ENCODE results near the gene IGF1R.

Gene IGF1R

DNA sequence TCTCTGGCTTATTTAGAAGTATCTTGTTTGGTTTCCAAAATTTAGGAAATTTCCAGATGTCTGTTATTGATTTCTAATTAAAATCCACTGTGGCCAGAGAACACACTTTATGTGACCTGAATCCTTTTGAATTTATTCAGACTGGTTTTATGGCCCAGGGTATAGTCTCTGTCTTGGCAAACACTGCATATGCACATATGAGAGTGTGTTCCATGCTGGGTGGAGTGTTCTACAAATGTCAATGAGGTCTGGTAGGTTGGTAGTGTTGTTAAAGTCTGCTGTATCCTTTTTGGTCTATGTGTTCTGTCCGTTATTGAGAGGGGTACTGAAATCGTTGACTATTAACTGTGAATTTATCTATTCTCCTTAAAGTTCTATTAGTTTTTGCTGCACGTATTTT lies 329.1 kb downstream of the IGF1R start:
- TF ChIP-seq, protein P1, sequence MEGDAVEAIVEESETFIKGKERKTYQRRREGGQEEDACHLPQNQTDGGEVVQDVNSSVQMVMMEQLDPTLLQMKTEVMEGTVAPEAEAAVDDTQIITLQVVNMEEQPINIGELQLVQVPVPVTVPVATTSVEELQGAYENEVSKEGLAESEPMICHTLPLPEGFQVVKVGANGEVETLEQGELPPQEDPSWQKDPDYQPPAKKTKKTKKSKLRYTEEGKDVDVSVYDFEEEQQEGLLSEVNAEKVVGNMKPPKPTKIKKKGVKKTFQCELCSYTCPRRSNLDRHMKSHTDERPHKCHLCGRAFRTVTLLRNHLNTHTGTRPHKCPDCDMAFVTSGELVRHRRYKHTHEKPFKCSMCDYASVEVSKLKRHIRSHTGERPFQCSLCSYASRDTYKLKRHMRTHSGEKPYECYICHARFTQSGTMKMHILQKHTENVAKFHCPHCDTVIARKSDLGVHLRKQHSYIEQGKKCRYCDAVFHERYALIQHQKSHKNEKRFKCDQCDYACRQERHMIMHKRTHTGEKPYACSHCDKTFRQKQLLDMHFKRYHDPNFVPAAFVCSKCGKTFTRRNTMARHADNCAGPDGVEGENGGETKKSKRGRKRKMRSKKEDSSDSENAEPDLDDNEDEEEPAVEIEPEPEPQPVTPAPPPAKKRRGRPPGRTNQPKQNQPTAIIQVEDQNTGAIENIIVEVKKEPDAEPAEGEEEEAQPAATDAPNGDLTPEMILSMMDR (IDR thresholded peaks at IDR 0.05): no peak
- no peaks in the 10 kb centered on the region for H3K27me3 ChIP-seq
- peaks cover 7 to 8% of the 10 kb centered on the region in 2 experiments for H3K4me1 ChIP-seq (ENCODE audit: control insufficient read depth in 1 of 2, insufficient read depth in 1 of 2, low read depth in 1 of 2, low read length in 1 of 2)
- H3K4me3 ChIP-seq (ENCODE audit: low read depth in 1 of 2, low read length in 1 of 2): no peak overlapping the region
- no peaks in the 10 kb centered on the region for H3K9me3 ChIP-seq
- H3K36me3 ChIP-seq: no peaks in the 10 kb centered on the region
- H3K27ac ChIP-seq: no peak overlapping the region

GRCh38 chr15:98978153-98978552 lies 329.8 kb downstream of the IGF1R start:
- no peaks in the 10 kb centered on the region for H3K9me3 ChIP-seq
- H3K27ac ChIP-seq: peak overlapping the region; percentile 56
- TF ChIP-seq, protein P1 (IDR thresholded peaks at IDR 0.05): no peak
- H3K4me1 ChIP-seq (ENCODE audit: control insufficient read depth in 1 of 2, insufficient read depth in 1 of 2, low read depth in 1 of 2, low read length in 1 of 2): peaks cover 8% of the 10 kb centered on the region in 2 experiments
- H3K27me3 ChIP-seq: no peaks in the 10 kb centered on the region
- no peaks in the 10 kb centered on the region for H3K36me3 ChIP-seq
- H3K4me3 ChIP-seq (ENCODE audit: low read depth in 1 of 2, low read length in 1 of 2): no peak overlapping the region

DNA sequence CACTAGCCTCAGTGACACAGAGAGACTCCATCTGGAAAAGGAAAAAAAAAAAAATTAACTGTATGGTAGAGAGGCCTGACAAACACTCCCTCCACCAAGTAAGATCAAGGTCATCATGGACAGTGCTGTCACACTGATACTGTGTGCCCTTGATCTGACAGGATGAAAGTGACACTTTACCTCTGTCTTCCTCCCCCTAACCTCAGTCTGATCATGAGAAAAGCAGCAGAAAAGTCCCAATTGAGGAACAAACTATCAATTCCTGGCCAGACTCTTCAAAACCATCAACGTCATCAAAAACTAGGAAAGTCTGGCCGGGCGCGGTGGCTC lies 332.5 kb downstream of the IGF1R start:
- no peak overlapping the region for H3K27ac ChIP-seq
- no peaks in the 10 kb centered on the region for H3K36me3 ChIP-seq
- TF ChIP-seq, protein P1 (IDR thresholded peaks at IDR 0.05): no peak
- H3K4me3 ChIP-seq (ENCODE audit: low read depth in 1 of 2, low read length in 1 of 2): no peak overlapping the region
- H3K27me3 ChIP-seq: no peaks in the 10 kb centered on the region
- no peaks in the 10 kb centered on the region for H3K9me3 ChIP-seq
- peaks cover 12% of the 10 kb centered on the region in 2 experiments for H3K4me1 ChIP-seq (ENCODE audit: control insufficient read depth in 1 of 2, insufficient read depth in 1 of 2, low read depth in 1 of 2, low read length in 1 of 2)

DNA sequence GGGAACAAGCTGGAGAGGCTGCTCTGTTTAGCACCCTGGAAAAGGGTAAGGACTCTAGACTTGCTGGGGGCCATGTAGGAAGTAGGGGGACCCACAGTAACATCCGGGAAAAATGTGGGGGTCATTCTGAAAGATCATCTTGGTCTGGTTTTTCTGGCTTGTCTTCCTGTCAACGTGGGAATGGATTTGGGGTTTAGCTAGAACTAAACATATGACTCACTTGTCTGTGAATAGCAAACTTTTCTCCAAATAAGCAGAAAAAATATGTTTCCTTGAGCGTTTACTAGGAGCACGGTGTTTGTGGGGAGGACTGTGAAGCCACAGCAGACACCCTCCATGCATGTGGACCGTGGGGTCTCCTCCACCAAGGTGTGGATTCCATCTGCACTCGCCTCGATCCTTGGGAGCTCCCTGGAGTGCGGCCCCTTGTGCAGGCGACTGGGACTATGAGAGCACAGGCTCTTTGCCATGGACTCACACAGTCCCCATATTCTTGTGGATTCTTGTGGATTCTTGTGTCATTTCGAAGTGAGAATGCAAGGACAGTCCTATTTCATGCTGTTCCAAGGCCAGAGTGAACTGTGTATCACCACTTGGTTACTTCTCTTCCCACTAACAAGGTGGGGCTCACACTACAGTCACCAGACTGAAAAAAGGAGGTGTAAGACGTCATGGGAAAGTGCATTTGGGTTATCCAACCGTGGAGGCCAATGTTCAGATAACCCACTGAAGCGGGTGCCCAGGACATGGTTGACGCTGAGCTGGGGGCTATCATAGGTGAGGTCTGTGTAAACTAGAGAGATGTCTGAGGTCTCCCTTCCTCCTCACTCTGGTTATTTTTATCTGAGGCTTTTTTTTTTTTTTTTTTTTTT lies 333.7 kb downstream of the IGF1R start:
- no peak overlapping the region for H3K4me3 ChIP-seq (ENCODE audit: low read depth in 1 of 2, low read length in 1 of 2)
- no peaks in the 10 kb centered on the region for H3K9me3 ChIP-seq
- H3K27me3 ChIP-seq: no peaks in the 10 kb centered on the region
- no peaks in the 10 kb centered on the region for H3K36me3 ChIP-seq
- peaks cover 12% of the 10 kb centered on the region in 2 experiments for H3K4me1 ChIP-seq (ENCODE audit: control insufficient read depth in 1 of 2, insufficient read depth in 1 of 2, low read depth in 1 of 2, low read length in 1 of 2)
- no peak overlapping the region for H3K27ac ChIP-seq
- TF ChIP-seq, protein P1 (IDR thresholded peaks at IDR 0.05): no peak

DNA sequence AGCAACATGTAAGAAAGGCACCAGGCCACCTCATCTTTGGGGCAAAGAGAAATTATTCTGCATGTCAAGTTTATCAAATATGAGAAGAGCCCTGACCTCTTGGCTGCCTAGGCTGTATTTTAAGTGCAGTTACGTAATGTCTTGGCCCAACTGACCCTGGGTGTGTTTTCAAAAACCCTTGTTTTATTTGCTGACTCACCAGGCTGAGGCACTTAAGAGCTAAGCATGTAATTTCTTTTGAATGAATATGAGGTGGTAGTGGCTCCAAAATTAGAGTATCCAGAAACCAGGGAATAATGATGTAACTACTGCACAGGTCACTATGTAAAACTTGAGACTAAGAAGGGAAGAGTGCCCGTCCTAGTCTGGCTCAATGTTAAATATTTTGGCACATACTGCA lies 335.0 kb downstream of the IGF1R start:
- Histone ChIP-seq H3K9me3 (no peaks in the 10 kb centered on the region), H3K36me3 (no peaks in the 10 kb centered on the region), H3K27ac (no peak overlapping the region), H3K4me3 (ENCODE audit: low read depth in 1 of 2, low read length in 1 of 2) (no peak overlapping the region), H3K4me1 (ENCODE audit: control insufficient read depth in 1 of 2, insufficient read depth in 1 of 2, low read depth in 1 of 2, low read length in 1 of 2) (peaks cover 4 to 6% of the 10 kb centered on the region in 2 experiments), H3K27me3 (no peaks in the 10 kb centered on the region)
- TF ChIP-seq, protein P1 (IDR thresholded peaks at IDR 0.05): no peak

Measured in neutrophil (primary cell).